ENCODE data around the gene CRYGD. TPM values are rescaled to one million over a fixed set of nuclear protein-coding genes. Genes with fewer than 3 reads are reported as not detected.
"Not testable (repeated sequence)": the region's sequence is repeated elsewhere in the genome, so short reads cannot be mapped to it uniquely, and the experiment has no call there.

The CRYGD gene
- total RNA-seq, 2 experiments from 2014 or later, result not detected

DNA sequence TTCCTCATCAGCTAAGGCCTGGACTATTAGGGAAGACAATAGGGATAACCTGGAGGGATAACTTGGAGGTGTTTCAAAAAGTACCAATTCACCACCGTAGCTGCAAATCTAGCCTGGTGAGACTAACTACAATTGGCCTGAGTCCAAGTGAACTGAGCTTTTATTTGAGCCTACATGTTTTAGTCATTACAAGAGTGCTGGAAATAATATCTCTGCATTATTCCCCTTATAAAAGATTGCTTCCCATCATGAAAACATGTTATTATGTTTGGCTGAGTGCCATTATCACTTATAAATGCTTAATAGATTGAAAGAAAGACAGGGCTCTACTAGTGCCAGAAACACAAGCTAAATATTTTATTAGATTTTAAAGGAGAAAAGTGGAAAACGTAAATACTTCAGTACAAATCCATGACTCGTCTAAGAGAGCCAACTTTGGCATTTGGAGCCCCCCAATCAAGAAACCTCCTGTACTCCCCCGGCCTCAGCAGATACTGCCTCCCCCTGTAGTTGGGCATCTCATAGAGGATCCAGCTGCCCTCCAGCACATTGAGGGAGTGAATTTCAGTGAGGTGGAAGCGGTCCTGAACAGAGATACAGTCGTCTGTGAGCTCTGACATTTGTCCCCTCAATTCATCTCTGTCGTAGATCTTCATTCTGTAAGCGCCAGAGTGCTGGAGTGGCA is 18.1 kb upstream of the CRYGD start:
- DNase-seq, result no peak
- no peaks in the 10 kb centered on the region for H3K27me3 Mint-ChIP-seq
- POLR2A ChIA-PET, result no interaction called here
- no peaks in the 10 kb centered on the region for H3K4me1 Mint-ChIP-seq
- H3K36me3 Mint-ChIP-seq (ENCODE audit: low read depth), result no peaks in the 10 kb centered on the region
- CTCF ChIA-PET, result interaction anchor here (1.2 kb wide), 1 partner anchor 33 kb away, joined by 4 read pairs; no protein-coding TSS in a partner anchor
- no peak overlapping the region for H3K27ac Mint-ChIP-seq
- peaks cover 3% of the 10 kb centered on the region for H3K9me3 Mint-ChIP-seq
- H3K4me3 Mint-ChIP-seq, result no peak overlapping the region

DNA sequence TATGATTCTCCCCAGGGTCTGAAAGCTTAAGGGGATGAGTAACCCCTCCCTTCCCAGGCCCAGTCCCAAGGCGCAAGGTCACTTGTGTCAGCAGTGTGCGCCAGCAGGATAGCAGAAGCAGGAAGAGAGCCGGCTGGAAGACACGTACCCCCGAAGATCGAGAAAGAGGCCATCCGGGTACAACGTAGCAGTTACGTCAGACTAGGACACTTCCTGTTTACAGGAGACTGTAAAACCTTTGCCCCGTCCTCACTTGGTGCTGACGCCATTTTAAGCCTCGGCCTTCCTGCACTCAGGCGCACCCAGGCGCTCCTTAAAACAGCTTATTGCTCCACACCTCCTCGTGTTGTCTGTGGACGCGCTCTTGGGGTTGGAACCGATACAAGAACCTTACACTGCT is 15.1 kb upstream of the CRYGD start:
- ChIA-PET CTCF (no interaction called here), POLR2A (no interaction called here)
- no peak overlapping the region for H3K27ac Mint-ChIP-seq
- H3K4me1 Mint-ChIP-seq, result peaks cover 11% of the 10 kb centered on the region
- H3K36me3 Mint-ChIP-seq (ENCODE audit: low read depth), result no peaks in the 10 kb centered on the region
- peaks cover 3% of the 10 kb centered on the region for H3K9me3 Mint-ChIP-seq
- no peak overlapping the region for H3K4me3 Mint-ChIP-seq
- H3K27me3 Mint-ChIP-seq, result no peaks in the 10 kb centered on the region
- DNase-seq, result no peak

GRCh38 chr2:208138334-208138733 is 14.0 kb upstream of the CRYGD start:
- H3K27me3 Mint-ChIP-seq; H3K36me3 Mint-ChIP-seq (ENCODE audit: low read depth); DNase-seq; H3K4me3 Mint-ChIP-seq; POLR2A ChIA-PET; H3K27ac Mint-ChIP-seq; H3K9me3 Mint-ChIP-seq: not testable (repeated sequence)
- H3K4me1 Mint-ChIP-seq, result peaks cover 11% of the 10 kb centered on the region
- CTCF ChIA-PET, result interaction anchor here (0.7 kb wide), 1 partner anchor 333 kb away, joined by 3 read pairs; no protein-coding TSS in a partner anchor

DNA sequence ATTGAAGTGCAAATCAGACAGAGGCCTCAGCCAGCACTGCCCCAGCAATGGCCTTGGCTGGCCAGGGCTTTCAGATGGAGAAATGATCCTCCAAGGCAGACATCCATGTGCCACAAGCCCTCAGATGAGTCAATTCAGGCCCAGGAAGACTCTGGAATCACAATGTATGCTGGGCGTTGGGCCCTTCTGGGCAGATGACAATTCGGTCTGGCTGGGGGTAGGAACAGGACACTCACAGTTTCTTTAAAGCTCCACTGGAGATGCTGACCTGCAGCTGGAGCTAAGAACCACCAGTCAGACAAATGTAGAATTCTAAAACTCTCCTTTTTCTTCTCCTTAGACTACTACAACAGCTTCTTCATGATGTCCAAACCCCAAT is 12.4 kb upstream of the CRYGD start:
- Mint-ChIP-seq H3K9me3 (peaks cover 3% of the 10 kb centered on the region), H3K4me1 (peaks cover 11% of the 10 kb centered on the region), H3K36me3 (ENCODE audit: low read depth) (no peaks in the 10 kb centered on the region), H3K27me3 (no peaks in the 10 kb centered on the region), H3K27ac (no peak overlapping the region), H3K4me3 (no peak overlapping the region)
- ChIA-PET POLR2A (no interaction called here), CTCF (no interaction called here)
- no peak for DNase-seq

- H3K4me1 Mint-ChIP-seq, result peaks cover 11% of the 10 kb centered on the region
- CTCF ChIA-PET, result no interaction called here
- H3K36me3 Mint-ChIP-seq (ENCODE audit: low read depth), result no peaks in the 10 kb centered on the region
- POLR2A ChIA-PET, result no interaction called here
- no peak for DNase-seq
- no peak overlapping the region for H3K27ac Mint-ChIP-seq
- H3K9me3 Mint-ChIP-seq, result peaks cover 3% of the 10 kb centered on the region
- no peak overlapping the region for H3K4me3 Mint-ChIP-seq
- no peaks in the 10 kb centered on the region for H3K27me3 Mint-ChIP-seq
Measured at GRCh38 chr2:208135794-208136715, 11.7 kb upstream of the CRYGD start.

GRCh38 chr2:208134928-208135586 is 10.7 kb upstream of the CRYGD start:
- POLR2A ChIA-PET, result no interaction called here
- Mint-ChIP-seq H3K27me3 (peaks cover under 1% of the 10 kb centered on the region), H3K9me3 (peaks cover 3% of the 10 kb centered on the region), H3K4me1 (peaks cover 11% of the 10 kb centered on the region), H3K36me3 (ENCODE audit: low read depth) (no peaks in the 10 kb centered on the region), H3K4me3 (no peak overlapping the region), H3K27ac (no peak overlapping the region)
- CTCF ChIA-PET, result interaction anchor here (1.2 kb wide), 1 partner anchor 41 kb away, joined by 4 read pairs; no protein-coding TSS in a partner anchor
- peak; percentile 21 for DNase-seq

DNA sequence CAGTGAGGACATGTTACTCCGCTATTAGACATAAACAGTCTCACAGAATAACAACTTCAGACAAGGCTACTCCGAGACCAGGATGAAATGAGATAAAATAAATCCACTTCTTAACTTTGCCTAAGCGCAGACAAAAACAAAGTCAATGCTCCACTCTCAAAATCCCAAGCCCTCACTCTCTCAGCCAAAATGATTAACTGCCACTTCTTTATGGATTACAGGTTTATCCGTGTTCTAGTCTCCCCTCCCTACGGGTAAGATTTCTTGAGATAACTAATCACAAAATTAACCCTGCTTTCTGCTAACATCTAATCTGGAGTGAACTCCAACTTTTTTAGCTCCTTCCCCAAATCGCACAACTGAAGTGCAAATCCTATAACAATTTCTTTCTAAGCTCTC is 6.4 kb upstream of the CRYGD start:
- H3K4me1 Mint-ChIP-seq, result peaks cover 11% of the 10 kb centered on the region
- H3K27me3 Mint-ChIP-seq, result peaks cover 9% of the 10 kb centered on the region
- CTCF ChIA-PET, result no interaction called here
- H3K27ac Mint-ChIP-seq, result no peak overlapping the region
- H3K4me3 Mint-ChIP-seq, result no peak overlapping the region
- POLR2A ChIA-PET, result no interaction called here
- no peak for DNase-seq
- no peaks in the 10 kb centered on the region for H3K9me3 Mint-ChIP-seq
- H3K36me3 Mint-ChIP-seq (ENCODE audit: low read depth), result no peaks in the 10 kb centered on the region

DNA sequence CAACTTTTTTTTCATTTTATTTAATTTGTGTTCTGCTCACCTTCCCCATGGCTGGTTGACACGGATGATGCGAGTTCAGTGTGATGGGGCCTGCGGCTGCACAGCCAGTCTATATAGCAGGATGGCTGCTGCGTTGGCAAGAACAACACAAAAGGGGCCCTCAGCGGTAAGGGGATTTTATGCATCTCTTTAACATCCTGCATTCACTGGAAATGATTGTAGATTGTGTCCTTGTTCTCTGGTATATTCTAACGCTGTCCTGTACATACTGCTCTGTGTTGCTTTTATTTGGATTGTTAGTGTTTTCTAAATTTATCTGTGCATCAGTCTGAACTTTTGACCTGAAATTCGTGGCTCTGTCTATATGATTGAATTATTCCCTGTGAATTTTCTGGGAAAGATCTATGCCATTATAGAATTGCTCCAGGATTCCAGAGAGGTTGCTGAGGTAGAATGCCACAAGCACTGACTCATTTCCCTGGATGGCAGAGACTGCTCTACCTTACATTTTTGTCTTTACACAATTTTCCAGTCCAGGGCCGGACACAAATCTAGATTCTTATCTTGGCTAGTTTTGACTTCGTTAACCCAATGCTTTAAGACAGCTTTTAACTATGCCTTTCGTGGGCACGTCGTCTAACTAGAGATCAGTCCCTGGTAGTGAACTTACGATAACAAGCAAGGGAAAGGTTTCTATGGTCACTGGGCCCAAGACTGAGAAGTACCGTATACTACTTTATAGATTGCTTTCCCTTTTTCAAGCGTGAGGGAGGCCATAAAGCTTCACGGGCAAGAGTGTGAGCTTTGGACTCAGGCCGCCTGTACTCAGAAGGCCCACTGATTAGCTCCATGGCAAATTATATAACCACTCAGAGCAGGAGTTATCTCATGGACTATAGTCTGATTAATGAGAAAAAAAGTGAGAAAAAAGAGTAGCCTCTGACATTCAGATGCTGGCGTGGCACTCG is 5.7 kb upstream of the CRYGD start, which contains the start of gene CRYGC:
CRYGC (minus strand) TSS at position 85 of the 968 bp plus-strand sequence; CDS start at position 49, 36 bp downstream.
- no peak for DNase-seq
- Mint-ChIP-seq H3K9me3 (no peaks in the 10 kb centered on the region), H3K27me3 (peaks cover 15% of the 10 kb centered on the region), H3K4me1 (peaks cover 4% of the 10 kb centered on the region), H3K4me3 (no peak within 1 kb of the TSS), H3K27ac (no peak within 1 kb of the TSS), H3K36me3 (ENCODE audit: low read depth) (no peaks in the 10 kb centered on the region)
- POLR2A ChIA-PET, result no interaction called here
- CTCF ChIA-PET, result no interaction called here

- ChIA-PET POLR2A (no interaction called here), CTCF (no interaction called here)
- H3K27me3 Mint-ChIP-seq, result peaks cover 27% of the 10 kb centered on the region
- DNase-seq, result no peak
- peaks cover 1% of the 10 kb centered on the region for H3K4me1 Mint-ChIP-seq
- H3K4me3 Mint-ChIP-seq, result no peak overlapping the region
- no peak overlapping the region for H3K27ac Mint-ChIP-seq
- H3K9me3 Mint-ChIP-seq, result no peaks in the 10 kb centered on the region
- no peaks in the 10 kb centered on the region for H3K36me3 Mint-ChIP-seq (ENCODE audit: low read depth)
Measured at GRCh38 chr2:208128136-208128535, 3.8 kb upstream of the CRYGD start.

DNA sequence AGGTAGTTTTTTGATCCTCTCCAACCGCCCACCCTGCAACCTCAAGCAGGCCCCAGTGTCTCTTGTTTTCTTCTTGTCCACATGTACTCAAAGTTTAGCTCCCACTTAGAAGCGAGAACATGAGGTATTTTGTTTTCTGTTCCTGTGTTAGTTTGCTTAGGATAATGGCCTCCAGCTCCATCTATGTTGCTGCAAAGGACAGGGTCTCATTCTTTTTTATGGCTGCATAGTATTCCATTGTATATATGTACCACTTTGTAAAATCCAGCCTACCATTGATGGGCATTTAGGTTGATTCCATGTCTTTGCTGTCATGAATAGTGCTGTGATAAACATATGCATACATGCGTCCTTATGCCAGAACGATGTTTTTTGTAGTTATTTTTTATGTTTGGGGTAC is 2.8 kb upstream of the CRYGD start:
- Mint-ChIP-seq H3K4me1 (peaks cover 1% of the 10 kb centered on the region), H3K4me3 (no peak overlapping the region), H3K9me3 (no peaks in the 10 kb centered on the region), H3K27ac (no peak overlapping the region), H3K36me3 (ENCODE audit: low read depth) (no peaks in the 10 kb centered on the region), H3K27me3 (peaks cover 27% of the 10 kb centered on the region)
- ChIA-PET POLR2A (no interaction called here), CTCF (no interaction called here)
- no peak for DNase-seq

DNA sequence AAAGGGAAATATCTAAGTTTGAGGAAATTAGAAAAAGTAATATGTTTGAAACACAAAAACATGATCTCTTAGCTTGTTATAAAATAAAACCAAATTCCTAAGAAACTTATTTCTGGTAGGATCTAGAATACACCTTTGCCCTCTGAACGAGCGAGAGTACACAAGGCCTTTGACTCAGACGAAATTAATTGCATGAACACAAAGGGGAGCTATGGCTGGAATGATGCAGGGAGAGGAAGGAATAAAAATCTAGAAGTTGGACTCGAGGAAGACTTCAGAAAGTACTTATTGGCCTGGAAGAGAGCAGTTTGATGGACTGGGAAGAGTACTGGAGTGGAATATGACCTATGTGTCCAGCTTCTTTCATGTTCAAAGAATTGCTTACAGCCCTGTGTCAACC is 927 bp upstream of the CRYGD start:
- Mint-ChIP-seq H3K27ac (no peak overlapping the region), H3K9me3 (no peaks in the 10 kb centered on the region), H3K27me3 (peaks cover 27% of the 10 kb centered on the region), H3K4me1 (peaks cover 1% of the 10 kb centered on the region), H3K36me3 (ENCODE audit: low read depth) (no peaks in the 10 kb centered on the region), H3K4me3 (no peak overlapping the region)
- ChIA-PET POLR2A (no interaction called here), CTCF (no interaction called here)
- DNase-seq, result no peak

DNA sequence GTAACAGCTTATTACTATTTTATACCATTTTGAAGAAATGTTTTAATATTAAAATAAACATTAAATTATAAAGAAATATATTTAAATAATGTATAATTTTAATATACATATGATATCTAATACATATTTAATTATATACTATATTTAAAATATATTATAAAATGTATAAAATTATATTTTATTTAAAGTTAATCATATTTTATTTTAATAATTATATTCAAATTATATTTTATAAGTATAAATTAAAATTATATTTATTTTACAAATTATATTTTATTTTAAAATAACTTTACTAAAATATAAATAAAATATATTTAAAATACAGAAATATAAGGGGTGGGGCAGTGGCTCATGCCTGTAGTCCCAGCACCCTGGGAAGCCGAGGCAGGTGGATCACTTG is 2.1 kb downstream of the CRYGD start:
- POLR2A ChIA-PET, result no interaction called here
- Mint-ChIP-seq H3K4me1 (peaks cover 1% of the 10 kb centered on the region), H3K9me3 (no peaks in the 10 kb centered on the region), H3K27me3 (peaks cover 19% of the 10 kb centered on the region), H3K4me3 (no peak overlapping the region), H3K36me3 (ENCODE audit: low read depth) (no peaks in the 10 kb centered on the region), H3K27ac (no peak overlapping the region)
- CTCF ChIA-PET, result no interaction called here
- DNase-seq, result no peak

Measured in activated CD4-positive, alpha-beta memory T cell treated with anti-CD3 and anti-CD28 coated beads, Interleukin-2, amount 10 ng/mL, durations not matched to agents 7 days and 5 days (primary cell).